ENCODE results near the gene NFIX.
A peak's percentile ranks its signal among the peaks of the same experiment; 100 is the strongest.
"Not testable (repeated sequence)": the region's sequence is repeated elsewhere in the genome, so short reads cannot be mapped to it uniquely, and the experiment has no call there.

The NFIX gene

DNA sequence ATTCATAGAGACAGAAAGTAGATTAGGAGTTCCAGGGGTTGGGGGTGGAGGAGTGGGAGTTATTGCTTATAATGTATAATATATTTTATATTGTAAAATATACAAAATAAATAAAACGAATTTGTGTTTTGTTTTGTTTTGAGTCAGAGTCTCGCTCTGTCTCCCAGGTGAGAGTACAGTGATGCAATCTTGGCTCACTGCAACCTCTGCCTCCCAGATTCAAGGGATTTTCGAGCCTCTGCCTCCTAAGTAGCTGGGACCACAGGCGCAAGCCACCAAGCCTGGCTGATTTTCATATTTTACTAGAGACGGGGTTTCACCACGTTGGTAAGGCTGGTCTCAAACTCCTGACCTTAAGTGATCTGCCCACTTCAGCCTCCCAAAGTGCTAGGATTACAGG is 35.8 kb upstream of the NFIX start:
- no peak for DNase-seq

DNA sequence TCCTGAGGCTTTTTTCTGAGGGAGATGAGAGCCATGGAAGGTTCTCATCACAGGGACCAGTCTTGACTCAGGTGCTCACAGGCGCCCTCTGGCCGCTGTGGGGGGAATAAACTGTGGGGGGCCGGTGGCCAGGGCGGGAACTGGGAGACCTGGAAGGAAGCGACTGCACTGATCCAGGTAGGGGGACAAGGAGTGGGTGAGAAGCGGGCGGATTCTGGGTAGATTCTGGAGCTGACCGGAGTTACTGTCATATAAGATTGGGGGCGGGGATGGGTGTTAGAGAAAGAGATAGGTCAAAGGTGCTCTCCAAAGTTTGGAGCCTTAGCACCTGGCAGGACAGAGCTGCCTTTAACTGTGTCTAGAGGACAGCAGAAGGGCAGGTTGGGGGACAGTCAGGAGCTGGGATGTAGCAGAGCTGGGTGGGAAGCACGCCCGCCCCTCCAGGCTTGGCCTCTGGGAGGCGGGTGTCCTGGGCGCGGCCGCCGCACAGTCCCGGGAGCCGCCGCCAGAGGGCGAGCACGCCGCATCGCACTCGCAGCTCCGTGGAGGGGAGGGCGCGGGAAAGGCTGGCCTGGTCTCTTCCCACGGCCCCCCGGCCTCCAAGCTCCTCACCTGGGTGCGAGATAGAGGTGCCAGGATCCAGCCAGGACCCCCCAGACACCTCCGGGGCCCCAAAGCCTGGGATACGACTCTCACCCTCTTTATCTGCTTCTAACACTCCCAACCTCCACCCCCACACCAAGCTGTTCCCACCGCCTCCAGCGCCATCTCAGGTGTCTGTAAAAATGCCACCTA is 30.1 kb upstream of the NFIX start:
- peak; percentile 73 for DNase-seq

DNA sequence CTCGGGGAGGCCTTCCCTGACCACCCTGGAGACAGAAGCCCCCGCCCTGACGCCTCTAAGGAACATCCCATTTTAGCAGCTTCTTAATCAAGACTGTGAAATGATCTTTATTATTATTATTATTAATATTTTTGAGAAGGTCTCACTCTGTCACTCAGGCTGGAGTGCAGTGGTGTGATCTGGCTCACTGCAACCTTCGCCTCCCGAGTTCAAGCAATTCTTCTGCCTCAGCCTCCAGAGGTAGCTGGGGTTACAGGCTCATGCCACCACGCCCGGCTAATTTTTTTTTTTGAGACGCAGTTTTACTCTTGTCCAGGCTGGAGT is 29.5 kb upstream of the NFIX start:
- no peak for DNase-seq

DNA sequence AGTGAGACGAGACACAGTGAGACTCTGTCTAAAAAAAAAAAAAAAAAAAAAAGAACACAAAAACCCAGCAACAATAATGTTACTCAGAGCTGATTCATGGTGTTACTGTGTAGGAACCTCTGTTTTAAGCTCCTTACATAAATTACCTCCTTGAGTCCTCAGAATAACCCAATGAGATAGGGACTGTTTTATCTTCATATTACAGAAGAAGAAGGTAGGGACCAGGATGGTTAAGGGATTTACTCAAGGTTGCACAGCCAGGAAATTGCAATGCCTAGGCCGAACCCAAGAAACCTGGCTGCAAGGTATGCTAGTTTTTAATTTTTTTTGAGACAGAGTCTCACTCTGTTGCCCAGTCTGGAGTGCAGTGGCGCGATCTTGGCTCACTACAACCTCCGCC is 27.4 kb upstream of the NFIX start:
- no peak for DNase-seq

DNA sequence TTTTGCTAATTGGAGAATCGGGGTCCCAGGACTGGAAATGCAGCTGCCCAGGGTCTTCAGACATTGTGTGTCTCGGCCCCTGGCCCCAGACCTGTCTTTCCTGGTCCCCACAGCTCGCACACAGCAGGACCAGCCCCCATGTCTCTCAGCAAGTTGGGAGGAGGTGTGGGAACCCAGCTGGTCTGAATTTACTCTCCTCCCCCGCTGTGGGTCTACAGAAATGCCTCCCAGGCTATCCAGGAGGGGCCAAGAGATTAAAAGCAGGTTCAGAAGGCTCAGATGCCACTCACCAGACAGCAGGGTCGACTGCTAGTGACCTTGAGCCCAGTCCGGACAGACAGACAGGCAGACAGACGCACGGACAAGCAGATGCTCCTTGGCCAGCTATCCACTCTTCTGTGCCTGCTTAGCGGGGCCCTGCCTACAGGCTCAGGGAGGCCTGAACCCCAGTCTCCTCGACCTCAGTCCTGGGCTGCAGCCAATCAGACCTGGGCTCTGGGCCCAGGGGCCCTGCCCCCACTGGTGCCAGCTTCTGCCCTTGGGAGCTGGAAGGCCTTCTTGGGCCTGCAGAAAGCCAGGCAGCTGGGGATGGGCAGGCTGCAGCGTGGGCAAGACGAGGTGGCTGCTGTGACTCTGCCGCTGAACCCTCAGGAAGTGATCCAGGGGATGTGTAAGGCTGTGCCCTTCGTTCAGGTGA is 25.8 kb upstream of the NFIX start, which contains the start of gene DAND5:
DAND5 (plus strand) TSS at position 285 of the 697 bp plus-strand sequence; CDS start at position 370, 85 bp downstream.
- no peak for DNase-seq

DNA sequence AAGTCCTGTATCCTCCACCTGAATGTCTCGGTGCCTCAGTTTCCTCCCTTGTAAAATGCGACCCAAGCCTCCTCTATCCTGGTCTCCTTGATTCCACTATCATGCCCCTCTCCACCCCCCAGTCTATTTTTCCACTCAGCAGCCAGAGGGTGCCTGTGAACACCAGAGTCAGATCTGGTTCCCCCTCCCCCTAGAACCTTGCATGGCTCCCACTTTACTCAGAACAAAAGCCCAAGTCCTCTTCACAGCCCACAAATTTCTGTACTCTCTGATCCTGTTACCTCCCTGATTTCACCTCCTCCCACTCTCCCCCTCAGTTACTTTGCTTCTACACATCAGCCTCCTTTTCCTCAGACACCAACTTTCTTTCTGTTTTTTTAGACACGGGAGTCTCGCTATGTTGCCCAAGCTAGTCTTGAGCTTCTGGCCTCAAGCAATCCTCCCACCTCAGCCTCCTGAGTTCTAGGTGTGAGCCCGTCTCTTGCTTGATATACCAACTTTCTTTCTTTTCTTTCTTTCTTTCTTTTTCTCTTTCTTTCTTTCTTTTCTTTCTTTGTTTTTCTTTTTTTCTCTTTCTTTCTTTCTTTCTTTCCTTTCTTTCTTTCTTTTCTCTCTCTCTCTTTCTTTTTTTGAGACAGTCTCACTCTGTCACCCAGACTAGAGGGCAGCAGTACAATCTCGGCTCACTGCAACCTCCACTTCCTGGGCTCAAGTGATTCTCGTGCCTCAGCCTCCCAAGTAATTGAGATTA is 25.0 kb upstream of the NFIX start:
- no peak for DNase-seq

DNA sequence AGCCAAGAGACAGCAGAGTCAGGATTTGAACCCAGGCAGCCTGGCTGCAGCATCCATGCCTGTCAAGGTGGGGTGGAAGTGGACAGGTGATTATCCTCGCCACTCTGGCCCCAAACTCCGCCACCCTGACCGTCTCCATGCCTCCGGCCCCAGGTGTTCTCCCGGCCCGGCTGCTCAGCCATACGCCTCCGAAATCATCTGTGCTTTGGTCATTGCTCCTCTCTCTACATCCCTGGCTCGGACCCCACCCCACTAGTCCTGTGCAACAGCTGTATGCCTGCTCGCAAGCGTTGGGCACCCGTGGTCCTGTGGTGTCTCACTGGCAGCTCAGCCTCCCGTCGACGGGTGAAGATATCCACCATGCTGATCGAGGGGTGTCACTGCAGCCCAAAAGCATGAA is 22.0 kb upstream of the NFIX start:
- no peak for DNase-seq

DNA sequence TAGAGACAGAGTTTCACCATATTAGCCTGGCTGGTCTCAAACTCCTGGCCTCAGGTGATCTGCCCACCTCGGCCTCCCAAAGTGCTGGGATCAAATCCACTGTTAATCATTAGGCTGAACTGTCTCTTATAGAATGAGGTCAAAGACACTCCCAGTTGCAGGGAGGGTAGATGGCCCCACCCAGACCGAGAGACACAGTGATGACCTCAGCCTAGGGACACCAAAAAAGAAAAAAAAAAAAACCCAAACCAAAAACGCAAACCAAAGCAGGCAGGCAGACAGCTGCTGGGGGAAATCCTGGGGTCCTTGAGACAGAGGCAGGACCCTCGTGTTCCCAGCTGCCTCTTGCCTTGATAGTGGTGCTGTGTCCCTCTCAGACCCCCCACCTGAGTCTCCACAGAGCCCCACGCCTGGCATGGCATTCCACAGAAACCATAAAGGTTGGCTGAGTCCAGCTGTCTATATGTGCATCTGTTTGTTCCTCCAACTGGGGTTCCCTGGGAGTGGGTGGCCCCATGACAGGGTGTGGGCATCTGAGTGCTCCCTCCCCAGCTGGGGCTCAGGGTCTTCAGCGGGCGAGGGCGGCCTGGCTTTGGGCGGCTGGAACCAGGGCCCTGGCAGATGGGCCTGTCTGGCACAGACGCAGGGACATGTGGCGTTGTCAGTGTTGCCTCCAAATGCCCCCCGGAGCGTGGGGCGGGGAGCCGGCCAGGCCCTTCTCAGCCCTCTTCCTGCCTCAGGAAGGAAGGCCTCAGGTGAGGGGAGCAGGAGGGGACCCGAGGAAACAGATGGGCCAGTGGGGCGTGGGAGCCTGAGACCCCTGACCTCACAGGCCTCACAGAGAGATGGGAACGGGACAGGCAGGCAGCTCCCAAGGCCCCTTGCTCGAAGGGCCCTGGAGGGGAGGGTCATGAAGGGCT is 20.7 kb upstream of the NFIX start:
- no peak for DNase-seq

DNA sequence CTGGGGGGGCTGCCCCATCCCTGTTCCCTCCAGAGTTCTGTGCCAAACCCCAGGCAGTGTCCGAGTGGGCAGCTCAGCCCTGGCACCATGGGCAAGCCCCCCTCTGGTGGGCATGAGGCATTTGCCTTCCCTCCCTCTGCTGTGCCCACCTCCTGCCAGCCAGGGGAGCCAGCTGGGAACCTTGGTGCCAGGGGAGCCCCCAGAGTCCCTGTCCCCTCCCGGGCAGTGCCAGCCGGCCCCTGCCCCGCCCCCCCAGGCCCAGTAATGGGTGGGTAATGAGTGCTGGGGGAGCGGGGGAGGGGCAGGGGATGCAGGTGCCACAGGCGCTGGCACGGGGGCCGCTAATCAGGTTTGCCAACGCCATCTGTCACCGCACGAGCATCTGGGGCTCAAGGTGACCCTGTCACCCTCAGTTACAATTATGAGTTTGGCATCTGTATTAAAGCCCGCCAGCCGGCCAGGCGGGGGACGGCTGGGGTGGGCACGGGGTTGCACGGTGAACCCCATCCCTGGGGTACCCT is 20.0 kb upstream of the NFIX start:
- no peak for DNase-seq

DNA sequence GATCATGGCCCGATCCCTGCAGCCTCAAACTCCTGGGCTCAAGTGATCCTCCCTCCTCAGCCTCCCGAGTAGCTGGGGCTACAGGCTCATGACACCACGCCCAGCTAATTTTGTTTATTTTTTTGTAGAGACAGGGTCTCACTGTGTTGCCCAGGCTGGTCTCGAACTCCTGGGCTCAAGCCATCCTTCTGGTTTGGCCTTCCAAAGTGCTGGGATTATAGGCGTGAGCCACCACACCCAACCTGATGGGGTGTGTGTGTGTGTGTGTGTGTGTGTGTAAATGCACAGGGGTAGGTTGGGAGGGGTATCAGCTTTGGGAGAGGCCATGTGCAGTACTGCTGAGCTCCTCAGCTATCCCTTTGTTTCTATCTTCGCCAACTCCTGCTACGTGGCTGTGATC is 19.2 kb upstream of the NFIX start:
- not testable (repeated sequence) for DNase-seq

DNA sequence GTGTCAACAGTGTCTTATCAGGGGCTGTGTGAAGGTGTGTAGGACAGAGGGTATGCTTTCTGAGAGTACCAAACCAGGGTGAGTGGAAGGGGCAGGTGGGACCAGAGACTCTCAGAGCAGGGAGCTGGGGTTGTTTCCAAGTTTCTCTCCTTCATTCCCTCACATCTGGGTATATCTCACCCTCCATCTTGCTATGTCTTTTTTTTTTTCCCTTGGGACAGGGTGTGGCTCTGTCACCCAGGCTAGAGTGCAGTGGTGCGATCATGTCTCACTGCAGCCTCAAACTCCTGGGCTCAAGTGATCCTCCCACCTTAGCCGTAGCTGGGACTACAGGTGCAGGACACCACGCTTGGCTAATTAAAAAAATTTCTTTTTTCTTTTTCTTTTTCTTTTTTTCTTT is 15.3 kb upstream of the NFIX start:
- DNase-seq, result no peak

DNA sequence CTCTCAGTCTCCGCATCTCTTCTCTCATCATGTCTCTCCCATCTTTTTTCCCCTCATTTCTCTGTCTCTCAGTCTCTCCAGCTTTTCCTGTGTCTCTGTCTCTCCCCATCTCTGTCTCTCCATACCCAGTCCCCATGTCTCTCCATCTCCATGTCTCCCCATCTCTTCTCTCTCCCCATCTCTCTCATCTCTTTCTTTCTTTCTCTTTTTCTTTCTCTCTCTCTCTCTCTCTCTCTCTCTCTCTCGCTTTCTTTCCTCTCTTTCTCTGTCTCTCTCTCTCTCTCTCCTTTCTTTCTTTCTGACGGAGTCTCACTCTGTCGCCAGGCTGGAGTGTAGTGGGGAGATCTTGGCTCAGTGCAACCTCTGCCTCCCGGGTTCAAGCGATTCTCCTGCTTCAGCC is 12.6 kb upstream of the NFIX start:
- DNase-seq, result no peak

DNA sequence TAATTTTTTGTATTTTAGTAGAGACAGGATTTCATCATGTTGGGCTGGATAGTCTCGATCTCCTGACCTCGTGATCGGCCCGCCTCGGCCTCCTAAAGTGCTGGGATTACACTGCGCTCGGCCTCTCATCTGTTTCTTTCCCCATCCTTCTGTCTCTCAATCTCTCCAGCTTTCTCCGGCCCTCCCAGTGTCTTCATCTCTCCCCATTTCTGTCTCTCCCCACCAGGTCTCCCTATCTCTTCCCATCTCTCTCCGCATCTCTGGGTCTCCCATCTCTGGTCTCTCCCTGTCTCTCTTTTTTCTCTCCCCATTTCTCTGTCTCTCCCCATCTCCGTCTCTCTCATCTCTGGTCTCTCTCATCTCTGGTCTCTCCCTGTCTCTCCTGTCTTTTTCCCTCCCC is 12.2 kb upstream of the NFIX start:
- DNase-seq, result no peak

DNA sequence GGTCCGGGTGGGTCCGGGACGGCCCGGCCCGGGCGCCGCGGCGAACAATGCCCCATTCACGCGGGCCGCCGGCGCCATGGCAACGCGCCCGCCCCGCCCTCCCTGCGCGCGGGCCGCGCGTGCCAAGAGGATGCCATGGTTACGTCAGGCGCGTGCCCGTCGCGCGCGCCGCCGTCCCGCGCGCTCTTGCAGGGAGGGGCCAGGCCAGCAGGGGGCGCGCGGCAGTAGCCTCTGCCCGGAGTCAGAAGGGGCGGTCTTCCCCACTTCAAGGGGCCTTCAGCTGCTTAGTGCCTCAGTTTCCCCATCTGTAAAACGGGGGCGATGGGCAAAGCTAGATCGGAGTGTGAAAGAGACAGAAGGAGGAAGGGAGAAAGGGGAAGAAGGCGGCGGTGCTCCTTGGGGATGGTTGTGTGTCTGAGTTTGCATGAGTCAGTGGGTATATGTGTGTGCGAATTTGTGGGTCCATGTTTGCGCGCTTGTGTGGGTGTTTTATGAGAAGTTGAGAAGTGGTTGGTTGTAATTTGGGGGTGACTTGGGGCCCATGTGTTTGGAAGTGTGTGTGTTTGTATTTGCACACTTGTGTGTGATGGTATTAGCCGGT is 11.6 kb upstream of the NFIX start:
- peak; percentile 75 for DNase-seq

DNA sequence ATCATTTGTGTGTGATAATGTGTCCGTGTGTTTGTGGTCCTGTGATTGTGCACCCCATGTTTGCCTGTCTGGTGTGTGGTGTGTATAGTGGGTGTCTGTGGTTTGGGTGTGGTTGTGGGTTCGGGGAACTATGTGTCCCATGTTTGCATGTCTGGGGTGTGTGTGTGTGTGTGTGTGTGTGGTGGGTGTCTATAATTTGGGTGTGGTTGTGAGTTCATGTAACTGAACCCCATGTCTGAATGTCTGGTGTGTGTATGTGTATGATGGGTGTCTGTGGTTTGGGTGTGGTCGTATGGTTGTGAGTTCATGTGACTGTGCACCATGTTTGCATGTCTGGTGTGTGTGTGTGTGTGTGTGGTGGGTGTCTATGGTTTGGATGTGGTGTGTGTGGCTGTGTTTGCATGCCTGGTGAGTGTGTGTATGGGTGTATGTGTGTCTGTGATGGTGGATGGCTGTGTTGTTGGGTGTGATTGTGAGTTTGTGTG is 11.1 kb upstream of the NFIX start:
- DNase-seq, result no peak

DNA sequence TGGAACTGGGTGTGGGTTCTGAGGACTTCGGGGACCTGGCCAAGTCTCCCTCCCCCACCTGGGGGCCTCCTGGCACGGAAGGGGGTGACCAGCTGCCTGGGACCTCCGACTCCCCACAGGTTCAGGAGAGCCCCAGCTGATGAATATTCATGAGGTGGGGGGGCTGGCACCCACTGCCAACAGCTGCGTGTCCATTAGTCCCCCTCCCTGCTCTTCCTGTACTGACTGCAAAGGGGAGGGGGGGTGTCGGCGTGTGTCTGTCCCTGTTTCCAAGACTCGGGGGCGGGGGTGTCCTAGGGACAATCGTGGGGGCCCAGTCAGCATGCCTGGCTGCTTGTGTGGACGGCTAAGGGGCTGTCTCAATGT is 10.6 kb upstream of the NFIX start:
- DNase-seq, result no peak

DNA sequence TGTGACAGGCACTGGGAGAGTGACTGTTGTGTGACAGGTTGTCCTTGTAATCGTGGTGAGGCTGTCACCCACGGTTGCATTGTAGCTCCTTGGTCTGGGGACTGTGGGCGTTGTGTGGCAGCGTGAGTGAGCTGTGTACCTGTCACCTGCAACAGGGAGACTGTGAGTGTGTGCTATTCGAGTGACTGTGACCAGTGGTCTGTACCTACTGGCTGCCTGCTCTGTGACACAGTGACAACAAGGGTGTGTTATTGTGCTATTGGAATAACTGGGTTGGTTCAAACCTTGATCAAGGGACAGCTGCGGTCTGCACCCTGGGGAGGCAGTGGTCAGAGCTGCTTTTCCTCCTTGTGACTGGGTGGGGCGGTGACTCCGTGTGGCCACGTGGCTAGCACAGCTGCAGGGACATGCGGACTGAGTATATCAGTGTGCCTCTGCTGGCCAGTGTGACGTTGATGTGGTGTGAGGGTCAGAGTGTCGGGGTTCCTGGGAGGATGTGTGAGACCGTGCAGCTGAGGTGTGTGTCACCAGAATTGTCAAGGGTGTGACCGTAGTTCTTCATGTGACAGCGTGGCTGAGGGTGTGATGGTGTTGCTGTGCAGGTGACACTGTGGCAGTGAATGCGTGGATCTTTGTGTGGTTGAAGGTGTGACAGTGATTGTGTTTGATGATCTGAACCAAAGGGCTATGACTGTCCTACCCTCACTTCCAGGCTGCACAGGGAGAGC is 10.1 kb upstream of the NFIX start:
- DNase-seq, result no peak

DNA sequence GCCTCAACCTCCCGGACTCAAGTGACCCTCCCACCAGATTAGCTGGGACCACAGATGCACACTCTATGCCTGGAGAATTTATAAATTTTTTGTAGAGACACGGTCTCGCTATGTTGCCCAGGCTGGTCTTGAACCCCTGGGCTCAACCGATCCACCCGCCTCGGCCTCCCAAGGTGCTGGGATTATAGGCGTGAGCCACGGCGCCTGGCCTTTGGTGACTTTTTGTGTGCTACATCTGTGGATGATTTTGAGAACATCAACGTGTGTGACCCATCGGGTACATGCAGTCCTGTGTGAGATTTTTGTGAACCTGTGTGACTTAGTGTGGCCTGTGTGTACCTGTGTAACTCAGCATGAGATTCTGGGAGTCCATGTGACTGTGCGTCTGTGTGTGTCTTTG is 8.5 kb upstream of the NFIX start:
- no peak for DNase-seq

DNA sequence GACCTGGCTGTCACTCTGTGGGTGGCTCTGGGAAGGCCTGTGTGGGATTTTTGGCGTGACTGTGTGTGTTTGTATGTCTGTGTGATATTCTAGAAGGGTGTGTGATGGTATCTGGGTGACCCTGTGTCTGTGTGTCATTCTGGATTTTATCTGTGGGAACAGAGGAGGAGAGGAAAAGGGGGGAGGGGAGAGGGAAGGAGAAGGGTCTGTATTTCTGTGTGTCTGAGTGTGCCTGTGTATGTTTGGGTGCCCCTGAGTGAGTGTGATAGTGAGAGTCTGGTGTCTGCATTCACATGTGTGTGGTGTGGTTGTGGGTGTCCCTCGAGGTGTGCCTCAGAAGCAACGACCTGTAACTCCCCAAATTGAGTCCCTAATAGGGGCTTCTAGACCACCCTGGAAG is 8.1 kb upstream of the NFIX start:
- no peak for DNase-seq

DNA sequence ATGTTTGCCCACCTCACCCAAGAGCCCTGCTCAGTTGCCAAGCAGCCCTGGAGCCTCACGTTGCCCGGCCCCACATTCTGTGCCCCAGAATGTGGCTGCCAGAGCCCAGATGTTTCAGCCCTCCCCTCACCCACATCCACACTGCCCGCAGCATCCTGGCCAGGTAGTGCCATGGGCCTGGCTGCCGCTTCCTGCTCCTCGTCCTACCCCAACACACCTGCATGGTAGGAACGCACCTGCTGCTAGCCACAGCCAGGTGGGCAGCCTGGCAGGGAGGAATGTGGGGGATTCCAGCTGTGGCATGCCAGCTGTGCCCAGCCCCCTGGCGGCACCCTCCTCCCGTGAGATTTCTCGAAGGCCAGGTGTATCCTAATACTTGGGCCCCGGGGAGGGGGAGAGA is 7.5 kb upstream of the NFIX start:
- DNase-seq, result no peak

DNA sequence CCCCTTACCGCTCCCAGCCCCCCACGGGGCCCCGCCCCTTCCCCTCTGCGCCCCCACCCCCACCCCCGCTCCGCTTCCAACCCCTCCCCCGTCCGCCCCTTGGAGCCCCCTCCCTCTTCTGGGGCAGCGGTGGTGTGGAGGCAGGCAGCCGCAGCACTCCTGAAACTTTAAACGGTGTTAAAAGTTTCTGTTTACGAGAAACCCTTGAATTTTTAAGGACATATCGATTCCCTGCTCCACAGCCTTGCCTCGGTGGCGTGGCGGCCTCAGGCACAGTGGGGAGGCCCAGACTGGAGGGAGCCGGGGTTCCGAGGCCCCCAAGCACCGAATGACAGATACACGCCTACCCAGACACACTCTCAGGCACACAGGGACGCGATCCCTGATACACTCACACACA is 4.8 kb upstream of the NFIX start:
- no peak for DNase-seq

Measured in activated effector memory CD4-positive, alpha-beta T cell treated with Interleukin-2 at 50 U/mL for 16 hours (primary cell).